HepG2 (cell line): Measurements from ENCODE around the gene NAALAD2. TPM values are rescaled to one million over a fixed set of nuclear protein-coding genes. Genes with fewer than 3 reads are reported as not detected.

Experiments used
- FOXM1 ChIP-seq: sonication (generic); formaldehyde crosslinking; IDR thresholded peaks from 2 replicates; pipeline ENCODE4 v1.5.0; 2020; ENCODE audit warnings: missing genetic modification reagents
- JUNB ChIP-seq: sonication (generic); formaldehyde crosslinking; IDR thresholded peaks from 2 replicates; pipeline ENCODE4 v1.8.0; 2022; ENCODE audit warnings: missing genetic modification reagents, mild to moderate bottlenecking, borderline replicate concordance
- MEIS1 ChIP-seq: sonication (generic); formaldehyde crosslinking; IDR thresholded peaks from 2 replicates; pipeline ENCODE4 v1.9.0; 2021; ENCODE audit warnings: mild to moderate bottlenecking, missing genetic modification reagents, moderate library complexity, borderline replicate concordance
- NCOA1 ChIP-seq: sonication (generic); formaldehyde crosslinking; IDR thresholded peaks from 2 replicates; pipeline ENCODE4 v1.9.0; 2021; ENCODE audit warnings: missing genetic modification reagents
- ZNF205 ChIP-seq: IDR thresholded peaks from 2 replicates; pipeline ENCODE4 v1.6.1; 2018; ENCODE audit warnings: missing biosample characterization, missing genetic modification reagents
- ZNF224 ChIP-seq: sonication (generic); formaldehyde crosslinking; IDR thresholded peaks from 2 replicates; pipeline ENCODE4 v1.5.0; 2020; ENCODE audit warnings: mild to moderate bottlenecking, missing genetic modification reagents
- ZNF232 ChIP-seq: sonication (generic); formaldehyde crosslinking; IDR thresholded peaks from 2 replicates; pipeline ENCODE4 v1.4.0; 2020; ENCODE audit warnings: missing genetic modification reagents, borderline replicate concordance
- ZNF33A ChIP-seq: sonication (generic); formaldehyde crosslinking; IDR thresholded peaks from 2 replicates; pipeline ENCODE4 v1.5.1; 2020; ENCODE audit warnings: missing genetic modification reagents, mild to moderate bottlenecking, moderate library complexity, borderline replicate concordance
- ZNF468 ChIP-seq: sonication (generic); formaldehyde crosslinking; IDR thresholded peaks from 2 replicates; pipeline ENCODE4 v1.8.0; 2022; ENCODE audit warnings: mild to moderate bottlenecking, moderate library complexity, missing genetic modification reagents
- ZNF609 ChIP-seq: sonication (generic); formaldehyde crosslinking; IDR thresholded peaks from 2 replicates; pipeline ENCODE4 v1.4.0; 2020; ENCODE audit warnings: mild to moderate bottlenecking, missing genetic modification reagents, borderline replicate concordance
- ZNF670 ChIP-seq: sonication (generic); formaldehyde crosslinking; IDR thresholded peaks from 2 replicates; pipeline ENCODE4 v1.8.0; 2022; ENCODE audit warnings: mild to moderate bottlenecking, missing genetic modification reagents, borderline replicate concordance
- ZSCAN21 ChIP-seq: sonication (generic); formaldehyde crosslinking; IDR thresholded peaks from 2 replicates; pipeline ENCODE4 v1.8.0; 2022; ENCODE audit warnings: mild to moderate bottlenecking, missing genetic modification reagents, moderate library complexity, borderline replicate concordance
- polyA plus RNA-seq, 8 experiments: library from polyadenylated mRNA; depleted of rRNA in 3 of 8; stranded (reverse) in 7 of 8; unstranded in 1 of 8; fragments of >200 nt; fragmentation: Illumina TruSeq in 4 of 8; extraction: Trizol in 4 of 8; gene quantifications; 2 replicates each; pipeline versions ENCODE4 v1.2.1 to v1.2.3, GENCODE V29; 2011 to 2016; ENCODE audit warnings: low read depth in 4 of 8, missing spikeins in 1 of 8, mixed read lengths in 1 of 8; ENCODE audit not compliant: insufficient read depth in 1 of 8
- total RNA-seq, 5 experiments: library from RNA; depleted of rRNA; stranded (reverse); fragments of >200 nt; fragmentation: Illumina TruSeq; extraction: Trizol; gene quantifications; 2 replicates each; pipeline ENCODE4 v1.2.3, GENCODE V29; 2016; ENCODE audit warnings: low read depth in 1 of 5
- TF ChIP-seq, protein P1 (sequence below): IDR thresholded peaks from 2 replicates; pipeline ENCODE4 v1.6.1; 2012; ENCODE audit warnings: inconsistent platforms
- TF ChIP-seq, protein P2 (sequence below): sonication (generic); formaldehyde crosslinking; IDR thresholded peaks from 2 replicates; pipeline ENCODE4 v1.5.1; 2020; ENCODE audit warnings: mild to moderate bottlenecking, missing genetic modification reagents, borderline replicate concordance
- TF ChIP-seq, protein P3 (sequence below): sonication (generic); formaldehyde crosslinking; IDR thresholded peaks from 2 replicates; pipeline ENCODE4 v1.8.0; 2022; ENCODE audit warnings: missing genetic modification reagents, mild to moderate bottlenecking, borderline replicate concordance

NAALAD2 gene
- total and polyA plus RNA-seq, 2 of the 13 experiments (the other 11 are each of a cell fraction or from before 2014, with no cell fraction given): 8.0 to 8.9 TPM

- TF ChIP-seq ZNF609 (CRISPR knock-in tag) (no peak), ZSCAN21 (CRISPR knock-in tag) (peak; percentile 84), ZNF224 (CRISPR knock-in tag) (no peak), ZNF232 (no peak; the same call in 1 of the 2 replicates), MEIS1 (CRISPR knock-in tag) (no peak), NCOA1 (CRISPR knock-in tag) (no peak), FOXM1 (CRISPR knock-in tag) (no peak), ZNF205 (no peak), ZNF670 (no peak), ZNF33A (CRISPR knock-in tag) (no peak), ZNF468 (CRISPR knock-in tag) (no peak), JUNB (CRISPR knock-in tag) (no peak)
- TF ChIP-seq, protein P1, sequence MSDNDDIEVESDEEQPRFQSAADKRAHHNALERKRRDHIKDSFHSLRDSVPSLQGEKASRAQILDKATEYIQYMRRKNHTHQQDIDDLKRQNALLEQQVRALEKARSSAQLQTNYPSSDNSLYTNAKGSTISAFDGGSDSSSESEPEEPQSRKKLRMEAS: peak; percentile 83
- TF ChIP-seq, protein P2, sequence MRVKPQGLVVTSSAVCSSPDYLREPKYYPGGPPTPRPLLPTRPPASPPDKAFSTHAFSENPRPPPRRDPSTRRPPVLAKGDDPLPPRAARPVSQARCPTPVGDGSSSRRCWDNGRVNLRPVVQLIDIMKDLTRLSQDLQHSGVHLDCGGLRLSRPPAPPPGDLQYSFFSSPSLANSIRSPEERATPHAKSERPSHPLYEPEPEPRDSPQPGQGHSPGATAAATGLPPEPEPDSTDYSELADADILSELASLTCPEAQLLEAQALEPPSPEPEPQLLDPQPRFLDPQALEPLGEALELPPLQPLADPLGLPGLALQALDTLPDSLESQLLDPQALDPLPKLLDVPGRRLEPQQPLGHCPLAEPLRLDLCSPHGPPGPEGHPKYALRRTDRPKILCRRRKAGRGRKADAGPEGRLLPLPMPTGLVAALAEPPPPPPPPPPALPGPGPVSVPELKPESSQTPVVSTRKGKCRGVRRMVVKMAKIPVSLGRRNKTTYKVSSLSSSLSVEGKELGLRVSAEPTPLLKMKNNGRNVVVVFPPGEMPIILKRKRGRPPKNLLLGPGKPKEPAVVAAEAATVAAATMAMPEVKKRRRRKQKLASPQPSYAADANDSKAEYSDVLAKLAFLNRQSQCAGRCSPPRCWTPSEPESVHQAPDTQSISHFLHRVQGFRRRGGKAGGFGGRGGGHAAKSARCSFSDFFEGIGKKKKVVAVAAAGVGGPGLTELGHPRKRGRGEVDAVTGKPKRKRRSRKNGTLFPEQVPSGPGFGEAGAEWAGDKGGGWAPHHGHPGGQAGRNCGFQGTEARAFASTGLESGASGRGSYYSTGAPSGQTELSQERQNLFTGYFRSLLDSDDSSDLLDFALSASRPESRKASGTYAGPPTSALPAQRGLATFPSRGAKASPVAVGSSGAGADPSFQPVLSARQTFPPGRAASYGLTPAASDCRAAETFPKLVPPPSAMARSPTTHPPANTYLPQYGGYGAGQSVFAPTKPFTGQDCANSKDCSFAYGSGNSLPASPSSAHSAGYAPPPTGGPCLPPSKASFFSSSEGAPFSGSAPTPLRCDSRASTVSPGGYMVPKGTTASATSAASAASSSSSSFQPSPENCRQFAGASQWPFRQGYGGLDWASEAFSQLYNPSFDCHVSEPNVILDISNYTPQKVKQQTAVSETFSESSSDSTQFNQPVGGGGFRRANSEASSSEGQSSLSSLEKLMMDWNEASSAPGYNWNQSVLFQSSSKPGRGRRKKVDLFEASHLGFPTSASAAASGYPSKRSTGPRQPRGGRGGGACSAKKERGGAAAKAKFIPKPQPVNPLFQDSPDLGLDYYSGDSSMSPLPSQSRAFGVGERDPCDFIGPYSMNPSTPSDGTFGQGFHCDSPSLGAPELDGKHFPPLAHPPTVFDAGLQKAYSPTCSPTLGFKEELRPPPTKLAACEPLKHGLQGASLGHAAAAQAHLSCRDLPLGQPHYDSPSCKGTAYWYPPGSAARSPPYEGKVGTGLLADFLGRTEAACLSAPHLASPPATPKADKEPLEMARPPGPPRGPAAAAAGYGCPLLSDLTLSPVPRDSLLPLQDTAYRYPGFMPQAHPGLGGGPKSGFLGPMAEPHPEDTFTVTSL (CRISPR knock-in tag): no peak
- TF ChIP-seq, protein P3, sequence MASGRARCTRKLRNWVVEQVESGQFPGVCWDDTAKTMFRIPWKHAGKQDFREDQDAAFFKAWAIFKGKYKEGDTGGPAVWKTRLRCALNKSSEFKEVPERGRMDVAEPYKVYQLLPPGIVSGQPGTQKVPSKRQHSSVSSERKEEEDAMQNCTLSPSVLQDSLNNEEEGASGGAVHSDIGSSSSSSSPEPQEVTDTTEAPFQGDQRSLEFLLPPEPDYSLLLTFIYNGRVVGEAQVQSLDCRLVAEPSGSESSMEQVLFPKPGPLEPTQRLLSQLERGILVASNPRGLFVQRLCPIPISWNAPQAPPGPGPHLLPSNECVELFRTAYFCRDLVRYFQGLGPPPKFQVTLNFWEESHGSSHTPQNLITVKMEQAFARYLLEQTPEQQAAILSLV (CRISPR knock-in tag): peak; percentile 71; the same call in 1 of the 2 replicates
These were observed 88.2 kb downstream of the NAALAD2 start, which contains the start of gene CHORDC1 (continued) for GRCh38 chr11:90222459-90223247.
